Measurements from ENCODE around the gene RAPGEF4. TPM values are rescaled to one million over a fixed set of nuclear protein-coding genes. Genes with fewer than 3 reads are reported as not detected.
A peak's percentile ranks its signal among the peaks of the same experiment; 100 is the strongest.

RAPGEF4 gene
- total RNA-seq, 6 experiments from 2014 or later: 9.5 to 18.4 (median 14.7) TPM

GRCh38 chr2:172724724-172725123 lies 10.9 kb upstream of the RAPGEF4 start:
- TF ChIP-seq POLR2A (IDR thresholded peaks at IDR 0.05) (no peak), CTCF (IDR thresholded peaks at IDR 0.05) (no peak)
- intact Hi-C loops (cut with DNase I): no loop called here
- Histone ChIP-seq H3K4me1 (peaks cover 0 to 12% (median 7%) of the 10 kb centered on the region in 4 donors), H3K27ac (no peak overlapping the region), H3K9me3 (no peaks in the 10 kb centered on the region), H3K4me3 (no peak overlapping the region), H3K36me3 (no peaks in the 10 kb centered on the region), H3K27me3 (no peaks in the 10 kb centered on the region)
- ATAC-seq (no peak), DNase-seq (no peak)
- WGBS (ENCODE audit: insufficient coverage, low coverage, low lambda C conversion rate, missing lambda C conversion rate): 93% methylated on average over 4 of the region's 4 CpGs

GRCh38 chr2:172725284-172725683 lies 10.4 kb upstream of the RAPGEF4 start:
- WGBS (ENCODE audit: insufficient coverage, low coverage, low lambda C conversion rate, missing lambda C conversion rate): 71% methylated on average over 2 of the region's 2 CpGs
- H3K27me3 ChIP-seq: no peaks in the 10 kb centered on the region
- no peak overlapping the region for H3K27ac ChIP-seq
- no peaks in the 10 kb centered on the region for H3K9me3 ChIP-seq
- TF ChIP-seq POLR2A (IDR thresholded peaks at IDR 0.05): no peak
- TF ChIP-seq CTCF (IDR thresholded peaks at IDR 0.05): no peak
- ATAC-seq (no peak), DNase-seq (no peak)
- intact Hi-C loops (cut with DNase I): no loop called here
- H3K4me1 ChIP-seq: peaks cover 0 to 12% (median 7%) of the 10 kb centered on the region in 4 donors
- no peaks in the 10 kb centered on the region for H3K36me3 ChIP-seq
- no peak overlapping the region for H3K4me3 ChIP-seq

- WGBS (ENCODE audit: insufficient coverage, low coverage, low lambda C conversion rate, missing lambda C conversion rate): 88% methylated on average over 3 of the region's 3 CpGs
- peak overlapping the region; percentile 24 to 59 (median 48) for H3K27ac ChIP-seq
- no peaks in the 10 kb centered on the region for H3K36me3 ChIP-seq
- TF ChIP-seq CTCF (IDR thresholded peaks at IDR 0.05): no peak
- no peak for TF ChIP-seq POLR2A (IDR thresholded peaks at IDR 0.05)
- peaks cover 0 to 12% (median 7%) of the 10 kb centered on the region in 4 donors for H3K4me1 ChIP-seq
- H3K9me3 ChIP-seq: no peaks in the 10 kb centered on the region
- DNase-seq (no peak), ATAC-seq (peak in 3 of 4 donors; percentile 3 to 5 (median 4))
- H3K27me3 ChIP-seq: no peaks in the 10 kb centered on the region
- intact Hi-C loops (cut with DNase I): no loop called here
- H3K4me3 ChIP-seq: no peak overlapping the region
Observed at GRCh38 chr2:172725746-172726145, 9.9 kb upstream of the RAPGEF4 start.

- Histone ChIP-seq H3K9me3 (no peaks in the 10 kb centered on the region), H3K27me3 (no peaks in the 10 kb centered on the region), H3K4me1 (peaks cover 0 to 12% (median 7%) of the 10 kb centered on the region in 4 donors), H3K27ac (peak overlapping the region; percentile 24 to 59 (median 48)), H3K4me3 (no peak overlapping the region), H3K36me3 (no peaks in the 10 kb centered on the region)
- DNase-seq (peak; percentile 65 to 89 (median 74)), ATAC-seq (peak; percentile 95 to 98 (median 98))
- TF ChIP-seq CTCF (IDR thresholded peaks at IDR 0.05) (no peak), POLR2A (IDR thresholded peaks at IDR 0.05) (peak; percentile 62)
- intact Hi-C loops (cut with DNase I): no loop called here
- WGBS (ENCODE audit: insufficient coverage, low coverage, low lambda C conversion rate, missing lambda C conversion rate): 11% methylated on average over 5 of the region's 8 CpGs
Observed at GRCh38 chr2:172726172-172726735, 9.4 kb upstream of the RAPGEF4 start.
